IMR-90 (cell line): Measurements from ENCODE around the gene PRSS33. TPM values are rescaled to one million over a fixed set of nuclear protein-coding genes. Genes with fewer than 3 reads are reported as not detected.
A peak's percentile ranks its signal among the peaks of the same experiment; 100 is the strongest.

ENCODE experiments used
- ATAC-seq: fragments of 200-7000 bp; cut with Tn5 transposase; 2 replicates; pipeline ENCODE4 v1.9.1; 2020; ENCODE audit warnings: low read depth, mild to moderate bottlenecking, moderate library complexity
- BruUV-seq: library from RNA; stranded (reverse); fragments of 400-500 nt; replicated peaks from 2 replicates; lab custom pipeline; 2021; lab: Mats Ljungman, UMichigan
- CTCF ChIA-PET: fragments of 300-600 bp; formaldehyde crosslinking; extraction: SDS; loops from one replicate; lab custom pipeline; 2021; ENCODE audit warnings: antibody characterized with exemption; lab: Yijun Ruan, JAX
- POLR2A ChIA-PET: fragments of 300-600 bp; sonication (Branson Sonifier 250); formaldehyde crosslinking; loops from one replicate; lab custom pipeline; 2022; ENCODE audit warnings: antibody characterized with exemption; ENCODE audit not compliant: unreplicated experiment; lab: Charles Lee
- DNase-seq: peaks from one replicate; pipeline ENCODE4 v3.0.0; 2013
- H2AFZ ChIP-seq: replicated peaks from 2 replicates; pipeline ENCODE3; 2013; ENCODE audit warnings: low read length, mild to moderate bottlenecking; ENCODE audit not compliant: poor library complexity
- H2AK5ac ChIP-seq: 2 replicates; pipeline ENCODE4 v1.6.1; 2013; ENCODE audit warnings: low read depth, low read length, inconsistent platforms
- H2AK9ac ChIP-seq: replicated peaks from 2 replicates; pipeline ENCODE3; 2013; ENCODE audit warnings: mild to moderate bottlenecking, low read depth, low read length, moderate library complexity; ENCODE audit not compliant: poor library complexity
- H2BK120ac ChIP-seq: 2 replicates; pipeline ENCODE4 v1.6.1; 2013; ENCODE audit warnings: low read depth, low read length, inconsistent platforms
- H2BK15ac ChIP-seq: 3 replicates; pipeline ENCODE4 v1.6.1; 2013; ENCODE audit warnings: low read depth, low read length, inconsistent platforms
- H2BK20ac ChIP-seq: 2 replicates; pipeline ENCODE4 v1.6.1; 2013; ENCODE audit warnings: low read depth, mild to moderate bottlenecking, inconsistent platforms, low read length, moderate library complexity
- H2BK5ac ChIP-seq: 2 replicates; pipeline ENCODE4 v1.6.1; 2013; ENCODE audit warnings: mild to moderate bottlenecking, low read depth, low read length, inconsistent platforms; ENCODE audit not compliant: poor library complexity, severe bottlenecking
- H3K14ac ChIP-seq: replicated peaks from 2 replicates; pipeline ENCODE4 v1.6.1; 2013; ENCODE audit warnings: low read depth, low read length, inconsistent platforms
- H3K18ac ChIP-seq: 2 replicates; pipeline ENCODE4 v1.6.1; 2013; ENCODE audit warnings: low read depth, low read length, control low read depth
- H3K23ac ChIP-seq: 2 replicates; pipeline ENCODE4 v1.6.1; 2013; ENCODE audit warnings: low read depth, low read length, inconsistent platforms
- H3K27ac ChIP-seq: 2 replicates; pipeline ENCODE4 v1.5.1; 2013; ENCODE audit warnings: mild to moderate bottlenecking, control low read depth, low read length; ENCODE audit not compliant: insufficient read depth
- H3K27me3 ChIP-seq: 2 replicates; pipeline ENCODE4 v1.6.1; 2013; ENCODE audit warnings: low read length; ENCODE audit not compliant: control insufficient read depth, insufficient read depth
- H3K36me3 ChIP-seq: 2 replicates; pipeline ENCODE4 v1.6.1; 2013; ENCODE audit warnings: low read length, mixed read lengths; ENCODE audit not compliant: control insufficient read depth, insufficient read depth
- H3K4ac ChIP-seq: 2 replicates; pipeline ENCODE4 v1.6.1; 2013; ENCODE audit warnings: low read depth, low read length, inconsistent platforms
- H3K4me1 ChIP-seq: 2 replicates; pipeline ENCODE4 v1.6.1; 2013; ENCODE audit warnings: low read length, mixed read lengths; ENCODE audit not compliant: control insufficient read depth, insufficient read depth
- H3K4me2 ChIP-seq: 2 replicates; pipeline ENCODE4 v1.6.1; 2013; ENCODE audit warnings: low read depth, mild to moderate bottlenecking, control low read depth, low read length, moderate library complexity
- H3K4me3 ChIP-seq: 2 replicates; pipeline ENCODE4 v1.5.1; 2013; ENCODE audit warnings: low read depth, mild to moderate bottlenecking, control low read depth, low read length, moderate library complexity; ENCODE audit not compliant: insufficient read depth
- H3K56ac ChIP-seq: 2 replicates; pipeline ENCODE4 v1.6.1; 2013; ENCODE audit warnings: low read length, inconsistent platforms; ENCODE audit not compliant: insufficient read depth; ENCODE audit errors: extremely low read depth
- H3K79me1 ChIP-seq, 2 experiments: 2 replicates each; pipeline ENCODE4 v1.6.1; 2013; ENCODE audit warnings: low read length in 2 of 2, inconsistent platforms in 1 of 2, low read depth in 1 of 2
- H3K9ac ChIP-seq: 2 replicates; pipeline ENCODE4 v1.6.1; 2013; ENCODE audit warnings: low read depth, low read length, control low read depth
- H3K9me1 ChIP-seq: 2 replicates; pipeline ENCODE4 v1.6.1; 2013; ENCODE audit warnings: low read length, inconsistent platforms; ENCODE audit not compliant: insufficient read depth
- H3K9me3 ChIP-seq: 2 replicates; pipeline ENCODE4 v1.6.1; 2013; ENCODE audit warnings: low read length; ENCODE audit not compliant: control insufficient read depth, insufficient read depth
- H4K20me1 ChIP-seq: 2 replicates; pipeline ENCODE4 v1.6.1; 2013; ENCODE audit warnings: low read length, inconsistent platforms; ENCODE audit not compliant: insufficient read depth
- H4K5ac ChIP-seq: 2 replicates; pipeline ENCODE4 v1.6.1; 2013; ENCODE audit warnings: mild to moderate bottlenecking, low read depth, low read length, control low read depth
- H4K8ac ChIP-seq, 2 experiments: 2 replicates each; pipeline ENCODE4 v1.6.1; 2013; ENCODE audit warnings: low read depth in 2 of 2, low read length in 2 of 2, control low read depth in 1 of 2, inconsistent platforms in 1 of 2
- H4K91ac ChIP-seq: 2 replicates; pipeline ENCODE4 v1.6.1; 2013; ENCODE audit warnings: low read depth, low read length, inconsistent platforms; ENCODE audit not compliant: insufficient read depth
- BHLHE40 ChIP-seq: fragments of 150-350 bp; IDR thresholded peaks from 2 replicates; pipeline ENCODE4 v1.6.1; 2016; ENCODE audit warnings: mild to moderate bottlenecking, low read depth, low read length
- CEBPB ChIP-seq: IDR thresholded peaks from 2 replicates; pipeline ENCODE4 v1.6.1; 2012; ENCODE audit warnings: low read depth, low read length, improper control_type of control experiment
- CHD1 ChIP-seq: IDR thresholded peaks from 2 replicates; pipeline ENCODE4 v1.6.1; 2012; ENCODE audit warnings: low read depth, low read length, improper control_type of control experiment
- CTCF ChIP-seq: conservative IDR thresholded peaks from 2 replicates; pipeline ENCODE4 v1.5.1; 2012; ENCODE audit warnings: mild to moderate bottlenecking, low read depth, low read length, improper control_type of control experiment
- ELK1 ChIP-seq: fragments of 150-350 bp; IDR thresholded peaks from 2 replicates; pipeline ENCODE4 v1.6.1; 2016; ENCODE audit warnings: low read depth, mild to moderate bottlenecking, low read length, moderate library complexity, borderline replicate concordance
- FOS ChIP-seq: fragments of 150-350 bp; IDR thresholded peaks from 2 replicates; pipeline ENCODE4 v1.6.1; 2016; ENCODE audit warnings: low read depth, low read length
- MAFK ChIP-seq: IDR thresholded peaks from 2 replicates; pipeline ENCODE4 v1.6.1; 2012; ENCODE audit warnings: low read depth, low read length, improper control_type of control experiment
- MAZ ChIP-seq: IDR thresholded peaks from 2 replicates; pipeline ENCODE4 v1.6.1; 2012; ENCODE audit warnings: low read depth, mild to moderate bottlenecking, low read length, improper control_type of control experiment, moderate library complexity, borderline replicate concordance
- RAD21 ChIP-seq: IDR thresholded peaks from 2 replicates; pipeline ENCODE4 v1.6.1; 2012; ENCODE audit warnings: low read length, improper control_type of control experiment
- RCOR1 ChIP-seq: IDR thresholded peaks from 2 replicates; pipeline ENCODE4 v1.6.1; 2012; ENCODE audit warnings: mild to moderate bottlenecking, low read length, improper control_type of control experiment; ENCODE audit not compliant: insufficient replicate concordance
- SMC3 ChIP-seq: fragments of 150-350 bp; IDR thresholded peaks from 2 replicates; pipeline ENCODE4 v1.6.1; 2016; ENCODE audit warnings: low read depth, mild to moderate bottlenecking, antibody characterized with exemption, low read length, moderate library complexity
- WGBS, 2 experiments: methylation state at CpG; one replicate each; pipeline versions ENCODE4 v1.1.5 to v1.1.7; 2013; ENCODE audit warnings: missing lambda C conversion rate in 2 of 2; ENCODE audit not compliant: insufficient read length in 1 of 2; ENCODE audit errors: extremely low coverage in 2 of 2; 5-methylcytosine and 5-hydroxymethylcytosine counted together
- dilution Hi-C: fragments of 300-500 bp; cut with HindIII; formaldehyde crosslinking; loops from one replicate; pipeline ENCODE4 v1.14.3; 2018; ENCODE audit warnings: low sequenced_read_pairs; ENCODE audit not compliant: unreplicated experiment
- in situ Hi-C: fragments of 300-500 bp; cut with MboI; formaldehyde crosslinking; loops from 3 replicates; pipeline ENCODE4 v1.14.3; 2019; ENCODE audit warnings: low sequenced_read_pairs, inconsistent platforms, mixed read lengths
- intact Hi-C: fragments of 100-400 bp; cut with micrococcal nuclease; formaldehyde crosslinking; loops from 2 replicates; pipeline ENCODE4 v1.10.0; 2022
- polyA plus RNA-seq, 3 experiments: library from polyadenylated mRNA; depleted of rRNA; stranded (reverse); fragments of >200 nt; gene quantifications; 2 replicates each; pipeline ENCODE4 v1.2.3, GENCODE V29; 2012; ENCODE audit warnings: low replicate concordance in 1 of 3
- total RNA-seq: library from RNA; depleted of rRNA; stranded (reverse); fragments of >200 nt; gene quantifications from 2 replicates; pipeline ENCODE4 v1.2.3, GENCODE V29; 2012
- TF ChIP-seq, protein P1 (sequence below): fragments of 150-350 bp; IDR thresholded peaks from 2 replicates; pipeline ENCODE4 v1.6.1; 2017; ENCODE audit warnings: mild to moderate bottlenecking, antibody characterized with exemption, low read length, low read depth

The PRSS33 gene
- total and polyA plus RNA-seq, 2 of the 4 experiments (the other 2 are of a cell fraction) = not detected

GRCh38 chr16:2775131-2775716 is 12.1 kb downstream of the PRSS33 start (continued):
- TF ChIP-seq FOS = no peak
- no peak for TF ChIP-seq CEBPB
- TF ChIP-seq RCOR1 = no peak
- TF ChIP-seq MAFK = no peak

GRCh38 chr16:2774161-2774891 is 13.0 kb downstream of the PRSS33 start:
- peaks cover 56% of the 10 kb centered on the region for H3K36me3 ChIP-seq
- intact Hi-C loops (no loop called here), dilution Hi-C loops (no loop called here), in situ Hi-C loops (no loop called here)
- no peak overlapping the region for H2BK15ac ChIP-seq
- H3K4me1 ChIP-seq = peaks cover 12% of the 10 kb centered on the region
- H2BK20ac ChIP-seq = no peak overlapping the region
- H4K20me1 ChIP-seq = peaks cover 66% of the 10 kb centered on the region
- H3K4me2 ChIP-seq = no peak overlapping the region
- H3K9me3 ChIP-seq = no peaks in the 10 kb centered on the region
- no peak overlapping the region for H4K91ac ChIP-seq
- DNase-seq (no peak), ATAC-seq (no peak)
- no TSS peak for BruUV-seq
- H3K9ac ChIP-seq = no peak overlapping the region
- H4K5ac ChIP-seq = no peak overlapping the region
- H3K4ac ChIP-seq = no peak overlapping the region
- no peak overlapping the region for H2AFZ ChIP-seq
- no peak overlapping the region for H3K56ac ChIP-seq
- no peak overlapping the region for H2AK9ac ChIP-seq
- H3K18ac ChIP-seq = no peak overlapping the region
- peaks cover 21 to 95% of the 10 kb centered on the region in 2 experiments for H3K79me1 ChIP-seq
- H2BK5ac ChIP-seq = no peak overlapping the region
- WGBS, 2 experiments = 50% methylated on average over 2 of the region's 7 CpGs; no CpG with 5 or more reads in 1 of the 2 experiments
- peak overlapping the region; percentile 23; the same call in 1 of the 2 replicates for H3K23ac ChIP-seq
- H3K27me3 ChIP-seq = no peaks in the 10 kb centered on the region
- ChIA-PET POLR2A (no interaction called here), CTCF (no interaction called here)
- H2BK120ac ChIP-seq = no peak overlapping the region
- no peak overlapping the region for H3K14ac ChIP-seq
- no peak overlapping the region for H3K27ac ChIP-seq
- no peak overlapping the region for H3K4me3 ChIP-seq
- no peak overlapping the region for H2AK5ac ChIP-seq
- peaks cover 15% of the 10 kb centered on the region for H3K9me1 ChIP-seq
- no peak overlapping the region for H4K8ac ChIP-seq
- TF ChIP-seq BHLHE40 = no peak
- TF ChIP-seq RAD21 = no peak
- TF ChIP-seq CHD1 = no peak
- TF ChIP-seq SMC3 = no peak
- TF ChIP-seq, protein P1, sequence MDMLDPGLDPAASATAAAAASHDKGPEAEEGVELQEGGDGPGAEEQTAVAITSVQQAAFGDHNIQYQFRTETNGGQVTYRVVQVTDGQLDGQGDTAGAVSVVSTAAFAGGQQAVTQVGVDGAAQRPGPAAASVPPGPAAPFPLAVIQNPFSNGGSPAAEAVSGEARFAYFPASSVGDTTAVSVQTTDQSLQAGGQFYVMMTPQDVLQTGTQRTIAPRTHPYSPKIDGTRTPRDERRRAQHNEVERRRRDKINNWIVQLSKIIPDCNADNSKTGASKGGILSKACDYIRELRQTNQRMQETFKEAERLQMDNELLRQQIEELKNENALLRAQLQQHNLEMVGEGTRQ = no peak
- TF ChIP-seq ELK1 = no peak
- TF ChIP-seq FOS = no peak
- no peak for TF ChIP-seq MAZ
- TF ChIP-seq CTCF = no peak
- no peak for TF ChIP-seq CEBPB
